K562 (cell line): Measurements from ENCODE around the gene SUPT3H. TPM values are rescaled to one million over a fixed set of nuclear protein-coding genes. Genes with fewer than 3 reads are reported as not detected.

ENCODE experiments used
- ATAC-seq: fragments of 200-7000 bp; cut with Tn5 transposase; 3 replicates; pipeline ENCODE4 v1.9.1; 2020; ENCODE audit warnings: moderate library complexity
- BruUV-seq: library from RNA; stranded (reverse); fragments of 400-500 nt; replicated peaks from 2 replicates; lab custom pipeline; 2021; lab: Mats Ljungman, UMichigan
- CTCF ChIA-PET: fragments of 300-600 bp; formaldehyde crosslinking; extraction: SDS; loops from one replicate; lab custom pipeline; 2021; ENCODE audit warnings: low intra/inter-chr PET ratio; lab: Yijun Ruan, JAX
- POLR2A ChIA-PET: fragments of 300-600, 350-650 bp; sonication (Branson Sonifier 250); formaldehyde crosslinking; extraction: SDS; loops from one replicate; lab custom pipeline; 2021; ENCODE audit warnings: antibody characterized with exemption, inconsistent platforms; lab: Yijun Ruan, JAX
- DNase-seq, 4 experiments: peaks; one replicate each; pipeline versions ENCODE4 v3.0.0 to v3.0.0-alpha.2; 2011 to 2018; ENCODE audit warnings: low spot score in 3 of 4, mixed read lengths in 3 of 4; ENCODE audit errors: extremely low read depth in 1 of 4
- FAIRE-seq: peaks from 2 replicates; lab custom pipeline; 2011; peaks lifted over from hg19 to GRCh38; lab: Jason Lieb, UNC
- H2AFZ ChIP-seq: 2 replicates; pipeline ENCODE4 v1.6.0; 2011; ENCODE audit warnings: low read depth, low read length, control low read depth, inconsistent platforms
- H3K27ac ChIP-seq: fragments of 200-600 bp; 3 replicates; pipeline ENCODE4 v1.8.0; 2011; ENCODE audit warnings: low read depth, mild to moderate bottlenecking, control low read depth, inconsistent platforms, low read length, moderate library complexity, mixed read lengths; ENCODE audit errors: extremely low read depth
- H3K27me3 ChIP-seq, 2 experiments: fragments of 300-600 bp in 1 of 2; 2 replicates in 1 of 2; 3 replicates in 1 of 2; pipeline versions ENCODE4 v1.6.0 to v1.8.0; 2011; ENCODE audit warnings: inconsistent platforms in 2 of 2, low read length in 2 of 2, mild to moderate bottlenecking in 1 of 2, mixed read lengths in 1 of 2, moderate library complexity in 1 of 2; ENCODE audit not compliant: control insufficient read depth in 2 of 2, insufficient read depth in 2 of 2
- H3K36me3 ChIP-seq: fragments of 300-600 bp; 3 replicates; pipeline ENCODE4 v1.8.0; 2011; ENCODE audit warnings: mild to moderate bottlenecking, low read length, inconsistent platforms; ENCODE audit not compliant: control insufficient read depth, insufficient read depth
- H3K4me1 ChIP-seq, 2 experiments: fragments of 200-600 bp in 1 of 2; replicated peaks in 1 of 2; 2 replicates in 1 of 2; 3 replicates in 1 of 2; pipeline versions ENCODE4 v1.5.1 to v1.8.0; 2011; ENCODE audit warnings: inconsistent platforms in 2 of 2, low read length in 2 of 2, mild to moderate bottlenecking in 1 of 2, mixed read lengths in 1 of 2, moderate library complexity in 1 of 2; ENCODE audit not compliant: control insufficient read depth in 2 of 2, insufficient read depth in 2 of 2
- H3K4me2 ChIP-seq: 2 replicates; pipeline ENCODE4 v1.6.1; 2011; ENCODE audit warnings: low read length, control low read depth, inconsistent platforms, mixed read lengths; ENCODE audit not compliant: insufficient read depth
- H3K4me3 ChIP-seq: fragments of 200-600 bp; sonication (generic), shearing (Covaris generic); 2 replicates; pipeline ENCODE4 v1.5.1; 2016; ENCODE audit warnings: control low read depth, inconsistent platforms
- H3K79me2 ChIP-seq: fragments of 200-600 bp; 3 replicates; pipeline ENCODE4 v1.8.0; 2011; ENCODE audit warnings: low read length, inconsistent platforms; ENCODE audit not compliant: control insufficient read depth, insufficient read depth
- H3K9ac ChIP-seq, 2 experiments: 2 replicates each; pipeline versions ENCODE4 v1.6.0 to v1.6.1; 2011; ENCODE audit warnings: low read depth in 2 of 2, low read length in 2 of 2, control low read depth in 1 of 2, inconsistent platforms in 1 of 2, mild to moderate bottlenecking in 1 of 2, mixed read lengths in 1 of 2; ENCODE audit not compliant: insufficient read depth in 1 of 2
- H3K9me1 ChIP-seq: one replicate; pipeline ENCODE4 v1.6.0; 2011; ENCODE audit warnings: inconsistent platforms, mild to moderate bottlenecking, low read length, moderate library complexity; ENCODE audit not compliant: control insufficient read depth, insufficient read depth
- H3K9me3 ChIP-seq: replicated peaks from 2 replicates; pipeline ENCODE4 v1.5.1; 2011; ENCODE audit warnings: low read depth, low read length, inconsistent platforms; ENCODE audit not compliant: control insufficient read depth, insufficient read depth
- H4K20me1 ChIP-seq: replicated peaks from 2 replicates; pipeline ENCODE4 v1.6.1; 2011; ENCODE audit warnings: low read length, inconsistent platforms, mixed read lengths; ENCODE audit not compliant: control insufficient read depth, insufficient read depth
- CCAR2 ChIP-seq: fragments of 200-400 bp; formaldehyde crosslinking; IDR thresholded peaks from 2 replicates; pipeline ENCODE4 v1.6.1; 2017; ENCODE audit warnings: mild to moderate bottlenecking, low read depth, low read length
- POLR2A ChIP-seq: fragments of 450-650 bp; conservative IDR thresholded peaks from 2 replicates; pipeline ENCODE4 v1.6.1; 2016
- POLR3G ChIP-seq: IDR thresholded peaks from 2 replicates; pipeline ENCODE4 v1.6.1; 2011; ENCODE audit not compliant: insufficient read length, insufficient replicate concordance; ENCODE audit errors: extremely low read depth
- SAP30 ChIP-seq: fragments of 200-600 bp; sonication (generic); IDR thresholded peaks from 2 replicates; pipeline ENCODE4 v1.6.1; 2012; ENCODE audit warnings: borderline replicate concordance, low read depth, mild to moderate bottlenecking, moderate library complexity, low read length, control low read depth, inconsistent platforms; ENCODE audit not compliant: insufficient read depth, poor library complexity, severe bottlenecking
- SRSF9 ChIP-seq: fragments of 200-400 bp; formaldehyde crosslinking; IDR thresholded peaks from 2 replicates; pipeline ENCODE4 v1.6.1; 2017; ENCODE audit warnings: low read depth, low read length, borderline replicate concordance
- STAG1 ChIP-seq: sonication (generic); formaldehyde crosslinking; IDR thresholded peaks from 2 replicates; pipeline ENCODE4 v1.5.0; 2020; ENCODE audit warnings: missing genetic modification reagents, borderline replicate concordance
- ZNF165 ChIP-seq: fragments of 250-450 bp; sonication (Bioruptor Pico); IDR thresholded peaks from 2 replicates; pipeline ENCODE4 v1.4.0; 2020; ENCODE audit warnings: borderline replicate concordance
- ZNF699 ChIP-seq: fragments of 250-450 bp; sonication (Bioruptor Pico); IDR thresholded peaks from 2 replicates; pipeline ENCODE4 v1.8.0; 2021; ENCODE audit warnings: mild to moderate bottlenecking, moderate library complexity; ENCODE audit not compliant: insufficient replicate concordance
- WGBS: fragments of 100-300 bp; shearing (Covaris generic); methylation state at CpG from one replicate; pipeline ENCODE4 v1.1.6; 2016; ENCODE audit warnings: low coverage, mixed read lengths; ENCODE audit not compliant: insufficient coverage; ENCODE audit errors: missing lambda C conversion rate; 5-methylcytosine and 5-hydroxymethylcytosine counted together
- in situ Hi-C: fragments of 300-500 bp; cut with MboI; formaldehyde crosslinking; loops from 4 replicates; pipeline ENCODE4 v1.15.0; 2018; ENCODE audit warnings: inconsistent platforms, mixed read lengths
- intact Hi-C: fragments of 100-400 bp; cut with micrococcal nuclease; formaldehyde crosslinking; loops from 2 replicates; pipeline ENCODE4 v1.14.2; 2022
- polyA plus RNA-seq, 8 experiments: library from polyadenylated mRNA; depleted of rRNA in 4 of 8; stranded (reverse) in 5 of 8; unstranded in 3 of 8; fragments of >200 nt; fragmentation: Nextera tagmentation in 2 of 8; fragmentation: Illumina TruSeq in 1 of 8; extraction: Ambion mirVana in 2 of 8; extraction: Trizol in 1 of 8; gene quantifications; 2 replicates each; pipeline versions ENCODE4 v1.2.1 to v1.2.3, GENCODE V29; 2011 to 2014; ENCODE audit warnings: inconsistent platforms in 1 of 8, missing spikeins in 1 of 8
- total RNA-seq, 7 experiments: library from RNA; depleted of rRNA in 6 of 7; stranded (reverse); fragments of >200 nt in 6 of 7; fragmentation: Illumina TruSeq in 2 of 7; extraction: Trizol in 2 of 7; gene quantifications; 2 replicates each; pipeline versions ENCODE4 v1.2.1 to v1.2.3, GENCODE V29; 2011 to 2021; ENCODE audit warnings: low replicate concordance in 1 of 7

SUPT3H gene
- total and polyA plus RNA-seq, 9 of the 15 experiments (the other 6 are each of a cell fraction or from before 2014, with no cell fraction given) = 7.2 to 16.3 (median 11.9) TPM

- ATAC-seq (no peak), FAIRE-seq (no peak), DNase-seq (no peak)
- no TSS peak for BruUV-seq
- no peak overlapping the region for H3K9ac ChIP-seq
- H3K4me2 ChIP-seq = no peak overlapping the region
- H3K79me2 ChIP-seq = no peaks in the 10 kb centered on the region
- intact Hi-C loops (no loop called here), in situ Hi-C loops (no loop called here)
- TF ChIP-seq SAP30 = no peak
- no peak for TF ChIP-seq ZNF699 (CRISPR knock-in tag)
- TF ChIP-seq STAG1 (CRISPR knock-in tag) = no peak
- no peak for TF ChIP-seq POLR2A
- no peak for TF ChIP-seq SRSF9
- TF ChIP-seq POLR3G = no peak
- no peak for TF ChIP-seq ZNF165 (CRISPR knock-in tag)
- TF ChIP-seq CCAR2 = no peak
- no peak overlapping the region for H3K27ac ChIP-seq
- no peaks in the 10 kb centered on the region for H4K20me1 ChIP-seq
- H3K4me3 ChIP-seq = no peak overlapping the region
- ChIA-PET POLR2A (interaction anchor here (0.7 to 1.4 kb wide), 3 partner anchors 11 to 307 kb away, joined by 3 to 6 read pairs (median 3); no protein-coding TSS in a partner anchor), CTCF (no interaction called here)
- H3K9me3 ChIP-seq = no peaks in the 10 kb centered on the region
- H2AFZ ChIP-seq = no peak overlapping the region
- no peaks in the 10 kb centered on the region for H3K9me1 ChIP-seq
- no peaks in the 10 kb centered on the region for H3K4me1 ChIP-seq
- peaks cover 15 to 34% of the 10 kb centered on the region in 2 experiments for H3K27me3 ChIP-seq
- WGBS = 0% methylated on average over 8 of the region's 8 CpGs
- no peaks in the 10 kb centered on the region for H3K36me3 ChIP-seq
Observed at GRCh38 chr6:44800784-44801592, 576.7 kb downstream of the SUPT3H start.
